Activated CD4-positive, CD25-positive, alpha-beta regulatory T cell treated with anti-CD3 and anti-CD28 coated beads, Interleukin-2, amount 50 U/mL, for 24 hours (primary cell): Measurements from ENCODE around the gene LGR4.
"Not testable (repeated sequence)": the region's sequence is repeated elsewhere in the genome, so short reads cannot be mapped to it uniquely, and the experiment has no call there.

Experiments
- ATAC-seq, 2 donors: fragments of 150-1000 bp; cut with Tn5 transposase; one replicate each; pipeline ENCODE4 v1.10.0; 2021; ENCODE audit warnings: mild to moderate bottlenecking in 1 of 2, moderate library complexity in 1 of 2

Gene LGR4

GRCh38 chr11:27331981-27332380, 140.6 kb downstream of the LGR4 start:
- no peak for ATAC-seq

DNA sequence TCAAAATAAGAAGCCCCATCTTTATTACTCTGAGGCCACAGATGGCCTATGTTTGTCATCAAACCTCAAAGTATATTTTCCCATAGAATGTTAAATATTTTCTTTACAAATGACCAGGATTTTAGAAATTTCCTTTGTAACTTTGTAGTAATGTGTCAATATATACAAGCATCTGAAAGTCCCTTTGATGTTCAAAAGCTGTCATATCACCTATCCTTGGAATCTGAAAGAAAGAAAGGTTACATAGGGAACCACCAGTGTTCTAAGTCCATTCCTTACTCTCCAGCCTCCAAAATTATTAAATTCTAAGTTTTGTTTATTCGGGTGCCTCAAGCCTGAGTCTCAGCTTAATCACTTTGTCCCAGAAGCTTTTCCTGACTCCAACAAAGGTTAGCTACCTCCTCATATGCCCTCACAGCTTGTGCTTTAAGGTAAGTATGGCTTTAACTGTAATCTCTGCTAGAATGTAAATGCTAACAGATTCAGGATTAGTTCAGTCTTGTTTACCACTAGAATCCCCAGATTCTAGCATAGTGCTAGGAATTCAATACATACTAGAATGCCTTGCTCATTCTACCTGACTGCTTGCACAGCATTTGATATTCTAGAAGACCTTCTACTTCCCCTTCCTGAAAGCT, 141.8 kb downstream of the LGR4 start:
- no peak for ATAC-seq

- ATAC-seq = no peak
Measured at GRCh38 chr11:27329867-27330632, 142.5 kb downstream of the LGR4 start.

GRCh38 chr11:27328614-27329013, 144.0 kb downstream of the LGR4 start:
- ATAC-seq = no peak

GRCh38 chr11:27327064-27327463, 145.5 kb downstream of the LGR4 start:
- ATAC-seq = not testable (repeated sequence)

DNA sequence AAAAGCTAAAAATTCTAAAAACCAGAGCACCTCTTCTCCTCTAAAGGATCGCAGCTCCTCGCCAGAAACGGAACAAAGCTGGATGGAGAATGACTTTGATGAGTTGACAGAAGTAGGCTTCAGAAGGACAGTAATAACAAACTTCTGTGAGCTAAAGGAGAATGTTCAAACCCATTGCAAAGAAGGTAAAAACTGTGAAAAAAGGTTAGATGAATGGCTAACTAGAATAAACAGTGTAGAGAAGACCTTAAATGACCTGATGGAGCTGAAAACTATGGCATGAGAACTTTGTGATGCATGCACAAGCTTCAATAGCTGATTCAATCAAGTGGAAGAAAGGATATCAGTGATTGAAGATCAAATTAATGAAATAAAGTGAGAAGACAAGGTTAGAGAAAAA, 150.4 kb downstream of the LGR4 start:
- not testable (repeated sequence) for ATAC-seq

GRCh38 chr11:27321340-27321739, 151.2 kb downstream of the LGR4 start:
- not testable (repeated sequence) for ATAC-seq

DNA sequence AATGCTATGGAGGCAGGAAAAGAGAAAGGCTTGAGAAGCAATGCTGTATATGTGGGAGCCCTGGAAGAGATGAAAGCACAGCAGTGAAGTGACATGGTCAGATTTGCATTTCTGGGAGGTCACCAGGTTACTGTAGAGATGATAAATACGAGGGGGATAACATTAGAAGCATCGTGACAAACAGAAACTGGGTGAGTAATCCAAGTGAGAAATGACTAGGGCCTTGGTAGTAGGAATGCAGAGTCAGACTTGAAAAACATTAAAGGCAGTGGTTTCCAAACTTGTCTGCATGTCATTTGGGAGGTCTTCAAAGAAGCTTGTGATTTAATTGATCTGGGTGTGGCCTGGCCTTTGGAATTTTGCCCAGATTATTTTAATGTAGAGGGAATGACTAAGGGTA, 153.5 kb downstream of the LGR4 start:
- peak; percentile 79 to 94 for ATAC-seq

- ATAC-seq = no peak
Measured at GRCh38 chr11:27317751-27318150, 154.8 kb downstream of the LGR4 start.
